Vagina (tissue), 2 donors: ENCODE measurements around the gene BLOC1S5. TPM values are rescaled to one million over a fixed set of nuclear protein-coding genes. Genes with fewer than 3 reads are reported as not detected.

Source experiments
- DNase-seq, 2 donors: peaks; one replicate each; pipeline ENCODE4 v3.0.0-alpha.2; 2017; ENCODE audit errors: extremely low spot score in 2 of 2
- H3K27ac ChIP-seq: fragments of 200-600 bp; sonication (generic); one replicate; pipeline ENCODE4 v1.5.1; 2019
- H3K27me3 ChIP-seq: fragments of 200-600 bp; sonication (generic); one replicate; pipeline ENCODE4 v1.5.1; 2019
- H3K36me3 ChIP-seq, 2 donors: fragments of 200-600 bp; sonication (generic); one replicate each; pipeline ENCODE4 v1.5.1; 2017 to 2019
- H3K4me1 ChIP-seq: fragments of 200-600 bp; sonication (generic); one replicate; pipeline ENCODE4 v1.5.1; 2019
- H3K4me3 ChIP-seq, 2 donors: fragments of 200-600 bp; sonication (generic); 1 replicate in 1 of 2; 2 replicates in 1 of 2; pipeline ENCODE4 v1.5.1; 2016 to 2019
- H3K9me3 ChIP-seq: fragments of 200-600 bp; sonication (generic); one replicate; pipeline ENCODE4 v1.5.1; 2019
- POLR2A ChIP-seq, 2 donors: fragments of 450-650 bp; IDR thresholded peaks; one replicate each; pipeline ENCODE4 v1.6.1; 2017; ENCODE audit warnings: antibody characterized with exemption in 2 of 2, mild to moderate bottlenecking in 2 of 2, moderate library complexity in 2 of 2
- POLR2AphosphoS5 ChIP-seq, 2 donors: sonication (generic); formaldehyde crosslinking; IDR thresholded peaks; one replicate each; pipeline ENCODE4 v1.9.0; 2017; ENCODE audit warnings: antibody characterized with exemption in 2 of 2, mild to moderate bottlenecking in 2 of 2, low read depth in 1 of 2; ENCODE audit not compliant: insufficient read depth in 1 of 2
- intact Hi-C: fragments of 100-400 bp; cut with DNase I; formaldehyde crosslinking; loops from one replicate; pipeline ENCODE4 v1.15.1; 2023
- total RNA-seq: library from RNA; depleted of rRNA; stranded (reverse); fragments of >200 nt; gene quantifications from one replicate; pipeline ENCODE4 v1.2.3, GENCODE V29; 2016
- TF ChIP-seq, protein P1 (sequence below), 3 experiments: fragments of 450-650 bp in 2 of 3; fragments of 200-600 bp in 1 of 3; sonication (generic) in 1 of 3; IDR thresholded peaks; one replicate each; pipeline ENCODE4 v1.5.1; 2017 to 2019; ENCODE audit warnings: antibody characterized with exemption in 3 of 3, mild to moderate bottlenecking in 2 of 3, moderate library complexity in 2 of 3

Gene BLOC1S5
- total RNA-seq, 1 donor from 2014 or later: 9.6 TPM

DNA sequence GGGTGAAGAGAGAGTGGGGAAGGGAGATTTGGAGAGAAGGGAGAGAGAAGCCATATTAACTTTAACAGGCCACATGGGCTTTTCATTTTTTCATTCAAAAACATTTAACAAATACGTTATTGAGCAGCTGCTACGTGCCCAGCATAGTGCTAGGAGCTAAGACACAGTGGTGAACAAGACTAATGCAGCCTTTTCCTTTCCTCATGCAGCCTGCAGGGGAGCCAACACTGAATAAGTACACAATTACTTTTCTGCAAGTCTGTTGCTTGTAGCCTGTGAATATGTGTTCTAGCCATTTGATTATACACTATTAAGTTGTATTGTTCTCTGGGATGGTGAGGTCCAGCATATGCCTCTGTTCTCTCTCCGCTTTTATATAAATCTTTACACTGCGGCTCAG is 1.9 kb upstream of the BLOC1S5 start:
- H3K9me3 ChIP-seq: no peaks in the 10 kb centered on the region
- H3K27me3 ChIP-seq: no peaks in the 10 kb centered on the region
- intact Hi-C loops: no loop called here
- H3K4me3 ChIP-seq: no peak overlapping the region
- peaks cover 8% of the 10 kb centered on the region for H3K4me1 ChIP-seq
- TF ChIP-seq, protein P1, sequence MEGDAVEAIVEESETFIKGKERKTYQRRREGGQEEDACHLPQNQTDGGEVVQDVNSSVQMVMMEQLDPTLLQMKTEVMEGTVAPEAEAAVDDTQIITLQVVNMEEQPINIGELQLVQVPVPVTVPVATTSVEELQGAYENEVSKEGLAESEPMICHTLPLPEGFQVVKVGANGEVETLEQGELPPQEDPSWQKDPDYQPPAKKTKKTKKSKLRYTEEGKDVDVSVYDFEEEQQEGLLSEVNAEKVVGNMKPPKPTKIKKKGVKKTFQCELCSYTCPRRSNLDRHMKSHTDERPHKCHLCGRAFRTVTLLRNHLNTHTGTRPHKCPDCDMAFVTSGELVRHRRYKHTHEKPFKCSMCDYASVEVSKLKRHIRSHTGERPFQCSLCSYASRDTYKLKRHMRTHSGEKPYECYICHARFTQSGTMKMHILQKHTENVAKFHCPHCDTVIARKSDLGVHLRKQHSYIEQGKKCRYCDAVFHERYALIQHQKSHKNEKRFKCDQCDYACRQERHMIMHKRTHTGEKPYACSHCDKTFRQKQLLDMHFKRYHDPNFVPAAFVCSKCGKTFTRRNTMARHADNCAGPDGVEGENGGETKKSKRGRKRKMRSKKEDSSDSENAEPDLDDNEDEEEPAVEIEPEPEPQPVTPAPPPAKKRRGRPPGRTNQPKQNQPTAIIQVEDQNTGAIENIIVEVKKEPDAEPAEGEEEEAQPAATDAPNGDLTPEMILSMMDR (IDR thresholded peaks at IDR 0.05): no peak
- TF ChIP-seq POLR2A (IDR thresholded peaks at IDR 0.05) (no peak), POLR2AphosphoS5 (IDR thresholded peaks at IDR 0.05; ENCODE audit: insufficient read depth in 1 of 2, low read depth in 1 of 2) (no peak)
- H3K36me3 ChIP-seq: peaks cover 0 to 11% of the 10 kb centered on the region in 2 donors
- DNase-seq: no peak
- no peak overlapping the region for H3K27ac ChIP-seq

DNA sequence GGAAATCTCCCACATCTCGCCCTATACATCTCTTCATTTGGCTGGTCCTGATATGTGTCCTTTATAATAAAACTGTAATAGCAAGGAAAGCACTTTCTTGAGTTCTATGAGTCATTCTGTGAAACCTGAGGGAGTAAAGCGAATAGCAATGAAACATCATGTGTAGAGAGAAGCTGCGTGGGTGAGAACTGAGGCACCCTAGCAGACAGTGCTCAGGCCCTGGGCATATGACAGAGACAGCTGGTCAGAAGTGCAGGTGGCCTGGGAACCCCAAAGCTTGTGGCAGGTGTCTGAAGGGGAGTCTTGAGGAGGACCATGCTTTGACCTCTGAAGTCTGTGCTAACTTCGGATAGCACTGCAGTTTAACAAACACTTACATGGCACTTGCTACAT is 1.3 kb upstream of the BLOC1S5 start:
- no peaks in the 10 kb centered on the region for H3K9me3 ChIP-seq
- intact Hi-C loops: no loop called here
- H3K4me1 ChIP-seq: peaks cover 8% of the 10 kb centered on the region
- TF ChIP-seq, protein P1 (IDR thresholded peaks at IDR 0.05): no peak
- TF ChIP-seq POLR2AphosphoS5 (IDR thresholded peaks at IDR 0.05; ENCODE audit: insufficient read depth in 1 of 2, low read depth in 1 of 2): no peak
- no peak for TF ChIP-seq POLR2A (IDR thresholded peaks at IDR 0.05)
- no peak overlapping the region for H3K27ac ChIP-seq
- H3K4me3 ChIP-seq: no peak overlapping the region
- peaks cover 0 to 11% of the 10 kb centered on the region in 2 donors for H3K36me3 ChIP-seq
- DNase-seq: no peak
- no peaks in the 10 kb centered on the region for H3K27me3 ChIP-seq

DNA sequence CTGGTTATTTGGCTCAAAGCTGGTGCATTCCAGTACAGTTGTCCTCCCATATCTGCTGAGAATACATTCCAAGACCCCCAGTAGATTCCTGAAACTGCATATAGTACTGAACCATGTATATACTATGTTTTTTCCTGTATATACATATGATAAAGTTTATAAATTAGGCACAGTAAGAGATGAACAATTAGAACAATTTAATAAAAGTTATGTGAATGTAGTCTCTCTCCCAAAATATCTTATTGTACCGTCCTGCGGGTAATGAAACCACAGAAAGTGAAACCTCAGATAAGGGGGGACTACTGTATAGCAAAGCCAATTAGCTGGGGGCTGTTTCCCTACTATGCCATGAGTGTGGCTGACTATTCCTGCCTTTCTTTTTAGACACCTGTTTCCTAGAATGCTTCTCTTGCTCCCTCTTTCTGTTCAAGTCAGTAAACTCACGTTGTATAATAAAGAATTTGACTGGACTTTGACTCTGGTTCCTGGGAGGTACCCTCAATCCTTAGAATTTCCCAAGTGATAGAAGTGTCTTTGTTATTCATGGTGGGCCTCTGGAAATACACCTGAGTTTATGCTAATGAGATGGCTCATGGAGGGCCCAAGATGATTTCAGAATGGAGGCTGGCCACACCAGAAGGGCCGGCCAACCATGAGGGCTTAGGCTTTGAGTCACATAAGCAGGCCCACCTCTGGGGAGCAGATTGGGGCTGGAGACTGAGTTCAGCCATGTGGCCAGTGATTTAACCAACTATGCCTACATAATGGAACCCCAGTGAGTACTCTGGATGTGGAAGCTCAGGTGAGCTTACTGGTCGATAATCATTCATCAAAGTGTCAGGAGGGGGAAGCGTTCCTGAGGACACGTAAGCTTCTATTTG is 689 bp upstream of the BLOC1S5 start:
- intact Hi-C loops: no loop called here

DNA sequence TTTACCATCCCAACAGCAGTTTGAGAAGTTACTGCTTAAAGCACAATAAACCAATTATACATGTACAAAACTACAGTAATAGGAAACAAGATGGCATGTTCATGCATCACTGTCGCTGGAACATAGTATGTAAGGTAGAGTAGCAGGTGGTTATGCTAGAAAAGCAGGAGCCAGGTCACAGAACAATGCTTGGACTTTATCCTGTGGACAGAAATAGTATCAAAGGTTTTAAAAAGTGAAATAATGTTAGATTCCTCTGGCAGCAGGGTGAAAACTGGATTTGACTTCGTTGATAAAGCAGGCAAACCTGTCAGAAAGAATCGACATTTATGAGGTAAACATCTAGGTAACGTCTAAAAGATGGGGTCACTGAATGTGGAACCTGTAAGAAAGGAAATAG is 2.5 kb downstream of the BLOC1S5 start:
- intact Hi-C loops: no loop called here
- no peak overlapping the region for H3K4me3 ChIP-seq
- no peak for DNase-seq

More for the DNA sequence above, 689 bp upstream of the BLOC1S5 start:
- peaks cover 0 to 11% of the 10 kb centered on the region in 2 donors for H3K36me3 ChIP-seq
- peak overlapping the region; percentile 89 for H3K27ac ChIP-seq
- TF ChIP-seq POLR2A (IDR thresholded peaks at IDR 0.05) (no peak), POLR2AphosphoS5 (IDR thresholded peaks at IDR 0.05; ENCODE audit: insufficient read depth in 1 of 2, low read depth in 1 of 2) (no peak)
- TF ChIP-seq, protein P1 (IDR thresholded peaks at IDR 0.05): no peak
- H3K4me1 ChIP-seq: peaks cover 8% of the 10 kb centered on the region
- no peak for DNase-seq
- peak overlapping the region; percentile 87 to 97 for H3K4me3 ChIP-seq
- H3K27me3 ChIP-seq: no peaks in the 10 kb centered on the region
- no peaks in the 10 kb centered on the region for H3K9me3 ChIP-seq

More for the DNA sequence above, 2.5 kb downstream of the BLOC1S5 start:
- TF ChIP-seq POLR2A (IDR thresholded peaks at IDR 0.05) (no peak), POLR2AphosphoS5 (IDR thresholded peaks at IDR 0.05; ENCODE audit: insufficient read depth in 1 of 2, low read depth in 1 of 2) (no peak)
- TF ChIP-seq, protein P1 (IDR thresholded peaks at IDR 0.05): no peak
- H3K9me3 ChIP-seq: no peaks in the 10 kb centered on the region
- peaks cover 0 to 12% of the 10 kb centered on the region in 2 donors for H3K36me3 ChIP-seq
- H3K4me1 ChIP-seq: peaks cover 8% of the 10 kb centered on the region
- no peak overlapping the region for H3K27ac ChIP-seq
- no peaks in the 10 kb centered on the region for H3K27me3 ChIP-seq
